Neural progenitor cell (in vitro differentiated cells): ENCODE data around the gene BRINP3. TPM values are rescaled to one million over a fixed set of nuclear protein-coding genes. Genes with fewer than 3 reads are reported as not detected.
A peak's percentile ranks its signal among the peaks of the same experiment; 100 is the strongest.

Experiments
- DNase-seq: peaks from one replicate; pipeline ENCODE4 v3.0.0-alpha.2; 2016; ENCODE audit warnings: low spot score
- H2AFZ ChIP-seq: fragments of 200-600 bp; sonication (generic); replicated peaks from 2 replicates; pipeline ENCODE4 v1.6.1; 2016; ENCODE audit warnings: antibody characterized with exemption
- H3F3A ChIP-seq: fragments of 200-600 bp; sonication (generic); 2 replicates; pipeline ENCODE4 v1.6.1; 2016; ENCODE audit warnings: antibody characterized with exemption, low read depth
- H3K27ac ChIP-seq: fragments of 200-600 bp; sonication (generic); 2 replicates; pipeline ENCODE4 v1.5.1; 2016; ENCODE audit warnings: mild to moderate bottlenecking
- H3K27me3 ChIP-seq: fragments of 200-600 bp; sonication (generic); 2 replicates; pipeline ENCODE4 v1.6.1; 2016; ENCODE audit warnings: mild to moderate bottlenecking, moderate library complexity
- H3K36me3 ChIP-seq: fragments of 200-600 bp; sonication (generic); 2 replicates; pipeline ENCODE4 v1.5.1; 2016
- H3K4me1 ChIP-seq: fragments of 200-600 bp; sonication (generic); 2 replicates; pipeline ENCODE4 v1.6.1; 2016; ENCODE audit warnings: mixed run types
- H3K4me2 ChIP-seq: fragments of 200-600 bp; sonication (generic); 2 replicates; pipeline ENCODE4 v1.6.1; 2016
- H3K4me3 ChIP-seq: fragments of 200-600 bp; sonication (generic); 2 replicates; pipeline ENCODE4 v1.5.1; 2016
- H3K79me2 ChIP-seq: fragments of 200-600 bp; sonication (generic); 2 replicates; pipeline ENCODE4 v1.6.1; 2016; ENCODE audit warnings: low read depth
- H3K9ac ChIP-seq: fragments of 200-600 bp; sonication (generic); 2 replicates; pipeline ENCODE4 v1.6.1; 2016
- H3K9me3 ChIP-seq: fragments of 200-600 bp; sonication (generic); 2 replicates; pipeline ENCODE4 v1.5.1; 2016; ENCODE audit warnings: low read depth
- H4K20me1 ChIP-seq: fragments of 200-600 bp; sonication (generic); 2 replicates; pipeline ENCODE4 v1.6.1; 2016; ENCODE audit warnings: low read depth
- H3K27ac Mint-ChIP-seq: 3 replicates; pipeline ENCODE4 v1.8.0; 2021; ENCODE audit warnings: mixed read lengths
- H3K27me3 Mint-ChIP-seq: 2 replicates; pipeline ENCODE4 v1.8.0; 2022; ENCODE audit warnings: low read depth, mild to moderate bottlenecking, inconsistent platforms, moderate library complexity, mixed read lengths; ENCODE audit not compliant: insufficient read depth
- H3K36me3 Mint-ChIP-seq: 3 replicates; pipeline ENCODE4 v1.8.0; 2021; ENCODE audit warnings: mixed read lengths
- H3K4me1 Mint-ChIP-seq: 3 replicates; pipeline ENCODE4 v1.8.0; 2021; ENCODE audit warnings: mixed read lengths
- H3K4me3 Mint-ChIP-seq: 3 replicates; pipeline ENCODE4 v1.8.0; 2021; ENCODE audit warnings: mild to moderate bottlenecking, moderate library complexity, mixed read lengths
- H3K9me3 Mint-ChIP-seq: 3 replicates; pipeline ENCODE4 v1.8.0; 2020; ENCODE audit warnings: mixed read lengths
- EZH2 ChIP-seq: fragments of 200-600 bp; sonication (generic); IDR thresholded peaks from 2 replicates; pipeline ENCODE4 v1.6.1; 2017; ENCODE audit warnings: antibody characterized with exemption, mild to moderate bottlenecking, moderate library complexity
- EZH2phosphoT487 ChIP-seq: fragments of 200-600 bp; sonication (generic); IDR thresholded peaks from 2 replicates; pipeline ENCODE4 v1.6.1; 2017; ENCODE audit warnings: antibody characterized with exemption
- total RNA-seq: library from RNA; depleted of rRNA; stranded (reverse); fragments of >200 nt; gene quantifications from 2 replicates; pipeline ENCODE4 v1.2.3, GENCODE V29; 2015; ENCODE audit warnings: low replicate concordance
- TF ChIP-seq, protein P1 (sequence below): fragments of 200-600 bp; sonication (generic); IDR thresholded peaks from 2 replicates; pipeline ENCODE4 v1.5.1; 2017; ENCODE audit warnings: antibody characterized with exemption, mild to moderate bottlenecking

Gene BRINP3
- total RNA-seq, 1 donor from 2014 or later: not detected

GRCh38 chr1:190322274-190322673, 155.4 kb downstream of the BRINP3 start:
- no peaks in the 10 kb centered on the region for H3K36me3 Mint-ChIP-seq
- H3K4me1 Mint-ChIP-seq: no peaks in the 10 kb centered on the region
- Histone ChIP-seq H3F3A (no peaks in the 10 kb centered on the region), H4K20me1 (no peaks in the 10 kb centered on the region), H3K27me3 (no peaks in the 10 kb centered on the region), H3K79me2 (no peaks in the 10 kb centered on the region), H2AFZ (no peak overlapping the region), H3K9ac (no peak overlapping the region), H3K4me2 (no peak overlapping the region), H3K27ac (no peak overlapping the region), H3K4me3 (no peak overlapping the region), H3K9me3 (no peaks in the 10 kb centered on the region), H3K4me1 (no peaks in the 10 kb centered on the region), H3K36me3 (no peaks in the 10 kb centered on the region)
- H3K4me3 Mint-ChIP-seq: no peak overlapping the region
- no peaks in the 10 kb centered on the region for H3K27me3 Mint-ChIP-seq
- DNase-seq: no peak
- H3K27ac Mint-ChIP-seq: no peak overlapping the region
- H3K9me3 Mint-ChIP-seq: no peaks in the 10 kb centered on the region
- TF ChIP-seq EZH2: no peak

DNA sequence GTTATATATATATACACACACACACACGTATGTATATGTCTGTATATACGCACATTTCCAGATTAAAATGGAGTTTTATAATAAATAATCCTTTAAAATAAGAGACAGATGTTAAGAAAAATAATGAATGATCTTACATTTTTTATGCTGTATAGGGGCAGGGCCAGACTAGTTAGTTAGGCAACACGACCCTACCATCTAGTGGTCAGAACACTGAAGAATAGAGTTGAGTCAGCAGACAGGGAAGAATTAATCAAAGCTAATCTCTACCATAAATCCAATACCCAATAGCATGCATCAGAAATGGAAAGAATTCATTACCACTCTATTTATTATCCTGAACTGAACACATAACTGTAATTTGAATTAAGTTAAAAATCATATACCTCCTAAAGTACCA, 156.7 kb downstream of the BRINP3 start:
- no peaks in the 10 kb centered on the region for H3K79me2 ChIP-seq

DNA sequence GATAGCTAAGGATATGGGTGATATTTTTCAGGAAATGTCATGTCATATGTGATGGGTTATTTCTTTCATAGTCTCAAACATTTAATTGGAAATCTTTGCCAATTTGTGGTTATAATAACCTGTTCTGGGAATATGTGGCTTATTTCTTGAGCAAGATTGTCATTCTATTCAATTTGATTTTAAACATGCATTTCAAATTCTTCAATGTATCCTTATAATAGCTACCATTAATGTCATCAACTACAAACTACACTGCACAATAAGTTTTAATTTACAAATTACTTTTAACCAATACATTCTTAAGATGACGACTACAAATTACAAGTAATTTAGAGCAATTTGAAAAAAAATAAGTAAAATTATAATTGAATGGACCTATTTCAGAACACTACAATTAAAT, 164.9 kb downstream of the BRINP3 start:
- peaks cover 7% of the 10 kb centered on the region for H3K4me1 ChIP-seq
- H3K79me2 ChIP-seq: no peaks in the 10 kb centered on the region
- no peak overlapping the region for H2AFZ ChIP-seq
- no peaks in the 10 kb centered on the region for H3K9me3 Mint-ChIP-seq
- H3K36me3 ChIP-seq: no peaks in the 10 kb centered on the region
- no peaks in the 10 kb centered on the region for H3K36me3 Mint-ChIP-seq
- no peak overlapping the region for H3K27ac ChIP-seq
- no peaks in the 10 kb centered on the region for H3K4me1 Mint-ChIP-seq
- H3K4me3 Mint-ChIP-seq: no peak overlapping the region
- H3K27me3 Mint-ChIP-seq: no peaks in the 10 kb centered on the region
- no peak overlapping the region for H3K4me2 ChIP-seq
- TF ChIP-seq EZH2 (no peak), EZH2phosphoT487 (no peak)
- TF ChIP-seq, protein P1, sequence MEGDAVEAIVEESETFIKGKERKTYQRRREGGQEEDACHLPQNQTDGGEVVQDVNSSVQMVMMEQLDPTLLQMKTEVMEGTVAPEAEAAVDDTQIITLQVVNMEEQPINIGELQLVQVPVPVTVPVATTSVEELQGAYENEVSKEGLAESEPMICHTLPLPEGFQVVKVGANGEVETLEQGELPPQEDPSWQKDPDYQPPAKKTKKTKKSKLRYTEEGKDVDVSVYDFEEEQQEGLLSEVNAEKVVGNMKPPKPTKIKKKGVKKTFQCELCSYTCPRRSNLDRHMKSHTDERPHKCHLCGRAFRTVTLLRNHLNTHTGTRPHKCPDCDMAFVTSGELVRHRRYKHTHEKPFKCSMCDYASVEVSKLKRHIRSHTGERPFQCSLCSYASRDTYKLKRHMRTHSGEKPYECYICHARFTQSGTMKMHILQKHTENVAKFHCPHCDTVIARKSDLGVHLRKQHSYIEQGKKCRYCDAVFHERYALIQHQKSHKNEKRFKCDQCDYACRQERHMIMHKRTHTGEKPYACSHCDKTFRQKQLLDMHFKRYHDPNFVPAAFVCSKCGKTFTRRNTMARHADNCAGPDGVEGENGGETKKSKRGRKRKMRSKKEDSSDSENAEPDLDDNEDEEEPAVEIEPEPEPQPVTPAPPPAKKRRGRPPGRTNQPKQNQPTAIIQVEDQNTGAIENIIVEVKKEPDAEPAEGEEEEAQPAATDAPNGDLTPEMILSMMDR: no peak
- no peak for DNase-seq
- H3K27me3 ChIP-seq: no peaks in the 10 kb centered on the region
- no peaks in the 10 kb centered on the region for H3K9me3 ChIP-seq
- H3K9ac ChIP-seq: no peak overlapping the region
- no peaks in the 10 kb centered on the region for H4K20me1 ChIP-seq
- no peak overlapping the region for H3K4me3 ChIP-seq
- no peaks in the 10 kb centered on the region for H3F3A ChIP-seq
- H3K27ac Mint-ChIP-seq: no peak overlapping the region

More for the DNA sequence above, 156.7 kb downstream of the BRINP3 start:
- Histone ChIP-seq H3K36me3 (no peaks in the 10 kb centered on the region), H3K9ac (no peak overlapping the region), H4K20me1 (no peaks in the 10 kb centered on the region), H3K4me1 (no peaks in the 10 kb centered on the region), H3F3A (no peaks in the 10 kb centered on the region), H3K4me2 (no peak overlapping the region), H3K9me3 (no peaks in the 10 kb centered on the region), H3K4me3 (no peak overlapping the region), H3K27me3 (no peaks in the 10 kb centered on the region), H2AFZ (no peak overlapping the region), H3K27ac (no peak overlapping the region)
- Mint-ChIP-seq H3K9me3 (no peaks in the 10 kb centered on the region), H3K4me1 (no peaks in the 10 kb centered on the region), H3K27me3 (no peaks in the 10 kb centered on the region), H3K36me3 (no peaks in the 10 kb centered on the region), H3K4me3 (no peak overlapping the region), H3K27ac (no peak overlapping the region)
- DNase-seq: peak; percentile 34
- TF ChIP-seq EZH2: no peak
- TF ChIP-seq, protein P1: peak; percentile 60

DNA sequence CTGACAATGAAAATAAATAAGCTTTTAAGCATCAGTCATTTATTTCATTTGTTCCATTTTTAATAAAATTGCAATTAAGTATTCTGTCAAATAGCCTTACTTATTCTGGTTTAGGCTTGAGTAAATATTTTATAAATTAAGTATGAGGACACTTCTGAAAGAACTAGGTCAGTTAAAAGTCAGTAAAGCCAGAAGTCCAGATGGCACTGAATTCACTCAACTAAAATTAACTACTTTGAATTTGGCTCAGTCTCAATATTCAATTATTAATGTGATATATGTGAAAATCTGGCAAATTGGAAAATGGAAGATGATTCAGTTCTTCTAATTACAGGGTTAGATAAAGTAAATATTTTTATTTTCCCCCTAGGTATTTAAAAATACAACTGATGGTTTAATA, 174.2 kb downstream of the BRINP3 start:
- H3K36me3 Mint-ChIP-seq: no peaks in the 10 kb centered on the region
- H3K27me3 Mint-ChIP-seq: no peaks in the 10 kb centered on the region
- Histone ChIP-seq H3K27me3 (no peaks in the 10 kb centered on the region), H3K79me2 (no peaks in the 10 kb centered on the region), H3K4me3 (no peak overlapping the region), H2AFZ (no peak overlapping the region), H4K20me1 (no peaks in the 10 kb centered on the region), H3K4me2 (no peak overlapping the region), H3K9ac (no peak overlapping the region), H3K9me3 (no peaks in the 10 kb centered on the region), H3K36me3 (no peaks in the 10 kb centered on the region), H3K27ac (no peak overlapping the region), H3K4me1 (no peaks in the 10 kb centered on the region), H3F3A (no peaks in the 10 kb centered on the region)
- H3K4me3 Mint-ChIP-seq: no peak overlapping the region
- TF ChIP-seq EZH2phosphoT487 (no peak), EZH2 (no peak)
- TF ChIP-seq, protein P1: no peak
- no peaks in the 10 kb centered on the region for H3K9me3 Mint-ChIP-seq
- no peak overlapping the region for H3K27ac Mint-ChIP-seq
- no peak for DNase-seq
- no peaks in the 10 kb centered on the region for H3K4me1 Mint-ChIP-seq
